CD4-positive, CD25-positive, alpha-beta regulatory T cell (primary cell): ENCODE results near the gene EEA1. TPM values are rescaled to one million over a fixed set of nuclear protein-coding genes. Genes with fewer than 3 reads are reported as not detected.
"Not testable (repeated sequence)": the region's sequence is repeated elsewhere in the genome, so short reads cannot be mapped to it uniquely, and the experiment has no call there.

ENCODE experiments used
- ATAC-seq, 2 donors: fragments of 150-1000 bp; cut with Tn5 transposase; one replicate each; pipeline ENCODE4 v1.10.0; 2021; ENCODE audit warnings: low read depth in 2 of 2, moderate number of reproducible peaks in 2 of 2, moderate library complexity in 1 of 2
- DNase-seq, 3 donors: peaks; one replicate each; pipeline versions ENCODE4 v3.0.0 to v3.0.0-alpha.2; 2012 to 2022; ENCODE audit warnings: mixed read lengths in 1 of 3
- H3K27ac ChIP-seq: one replicate; pipeline ENCODE4 v1.7.0; 2013; ENCODE audit warnings: mild to moderate bottlenecking, low read length; ENCODE audit not compliant: insufficient read depth, poor library complexity, severe bottlenecking
- H3K27me3 ChIP-seq: one replicate; pipeline ENCODE4 v1.7.0; 2013; ENCODE audit warnings: low read length; ENCODE audit not compliant: control insufficient read depth, insufficient read depth
- H3K36me3 ChIP-seq: one replicate; pipeline ENCODE4 v1.7.0; 2013; ENCODE audit warnings: mild to moderate bottlenecking, low read length, moderate library complexity; ENCODE audit not compliant: control insufficient read depth, insufficient read depth
- H3K4me1 ChIP-seq: 2 replicates; pipeline ENCODE4 v1.7.0; 2013; ENCODE audit warnings: mild to moderate bottlenecking, low read length; ENCODE audit not compliant: insufficient read depth, control insufficient read depth, poor library complexity, severe bottlenecking
- H3K4me3 ChIP-seq: one replicate; pipeline ENCODE4 v1.7.0; 2013; ENCODE audit warnings: low read depth, mild to moderate bottlenecking, low read length, moderate library complexity
- H3K9me3 ChIP-seq, 2 experiments: 1 replicate in 1 of 2; 2 replicates in 1 of 2; pipeline ENCODE4 v1.7.0; 2013; ENCODE audit warnings: low read length in 2 of 2, mild to moderate bottlenecking in 1 of 2, moderate library complexity in 1 of 2; ENCODE audit not compliant: control insufficient read depth in 2 of 2
- H3K27ac Mint-ChIP-seq, 3 donors: one replicate each; pipeline ENCODE4 v1.8.0; 2020 to 2022; ENCODE audit warnings: mild to moderate bottlenecking in 3 of 3, mixed read lengths in 3 of 3, moderate library complexity in 2 of 3
- H3K27me3 Mint-ChIP-seq: one replicate; pipeline ENCODE4 v1.8.0; 2022; ENCODE audit warnings: mild to moderate bottlenecking, mixed read lengths
- H3K36me3 Mint-ChIP-seq: one replicate; pipeline ENCODE4 v1.8.0; 2020; ENCODE audit warnings: mixed read lengths
- H3K4me1 Mint-ChIP-seq, 4 donors: one replicate each; pipeline ENCODE4 v1.8.0; 2020 to 2022; ENCODE audit warnings: mixed read lengths in 4 of 4, mild to moderate bottlenecking in 1 of 4
- H3K4me3 Mint-ChIP-seq, 4 donors: one replicate each; pipeline ENCODE4 v1.8.0; 2020 to 2022; ENCODE audit warnings: mild to moderate bottlenecking in 4 of 4, mixed read lengths in 4 of 4, moderate library complexity in 3 of 4
- H3K9me3 Mint-ChIP-seq, 7 donors: one replicate each; pipeline ENCODE4 v1.8.0; 2020 to 2022; ENCODE audit warnings: mixed read lengths in 7 of 7, mild to moderate bottlenecking in 3 of 7, moderate library complexity in 2 of 7
- polyA plus RNA-seq, 4 donors: library from polyadenylated mRNA; unstranded; fragments of 300-500 nt; fragmentation: Illumina TruSeq; gene quantifications; one replicate each; pipeline ENCODE4 v1.2.3, GENCODE V29; 2021
- total RNA-seq: library from RNA; stranded (reverse); gene quantifications from one replicate; pipeline ENCODE4 v1.2.3, GENCODE V29; 2022

EEA1 gene
- total and polyA plus RNA-seq, 5 donors from 2014 or later: 5.8 to 11.8 (median 6.8) TPM

- Mint-ChIP-seq H3K4me1 (no peaks in the 10 kb centered on the region), H3K27me3 (peaks cover 11% of the 10 kb centered on the region), H3K9me3 (peaks cover 0 to 4% (median 0%) of the 10 kb centered on the region in 7 donors), H3K27ac (no peak overlapping the region), H3K36me3 (no peaks in the 10 kb centered on the region), H3K4me3 (no peak overlapping the region)
- Histone ChIP-seq H3K9me3 (no peaks in the 10 kb centered on the region), H3K4me1 (no peaks in the 10 kb centered on the region), H3K4me3 (no peak overlapping the region), H3K27me3 (peaks cover 12% of the 10 kb centered on the region), H3K36me3 (no peaks in the 10 kb centered on the region), H3K27ac (no peak overlapping the region)
- DNase-seq (no peak), ATAC-seq (no peak)
Measured at GRCh38 chr12:92762773-92763172, 166.3 kb downstream of the EEA1 start.

- DNase-seq (no peak), ATAC-seq (no peak)
- Histone ChIP-seq H3K27me3 (peaks cover 12% of the 10 kb centered on the region), H3K36me3 (no peaks in the 10 kb centered on the region), H3K4me1 (no peaks in the 10 kb centered on the region), H3K4me3 (no peak overlapping the region), H3K9me3 (no peaks in the 10 kb centered on the region), H3K27ac (no peak overlapping the region)
- Mint-ChIP-seq H3K36me3 (no peaks in the 10 kb centered on the region), H3K4me3 (no peak overlapping the region), H3K27ac (no peak overlapping the region), H3K27me3 (peaks cover 19% of the 10 kb centered on the region), H3K4me1 (no peaks in the 10 kb centered on the region), H3K9me3 (peaks cover 0 to 4% (median 0%) of the 10 kb centered on the region in 7 donors)
Measured at GRCh38 chr12:92759634-92760268, 169.3 kb downstream of the EEA1 start.

DNA sequence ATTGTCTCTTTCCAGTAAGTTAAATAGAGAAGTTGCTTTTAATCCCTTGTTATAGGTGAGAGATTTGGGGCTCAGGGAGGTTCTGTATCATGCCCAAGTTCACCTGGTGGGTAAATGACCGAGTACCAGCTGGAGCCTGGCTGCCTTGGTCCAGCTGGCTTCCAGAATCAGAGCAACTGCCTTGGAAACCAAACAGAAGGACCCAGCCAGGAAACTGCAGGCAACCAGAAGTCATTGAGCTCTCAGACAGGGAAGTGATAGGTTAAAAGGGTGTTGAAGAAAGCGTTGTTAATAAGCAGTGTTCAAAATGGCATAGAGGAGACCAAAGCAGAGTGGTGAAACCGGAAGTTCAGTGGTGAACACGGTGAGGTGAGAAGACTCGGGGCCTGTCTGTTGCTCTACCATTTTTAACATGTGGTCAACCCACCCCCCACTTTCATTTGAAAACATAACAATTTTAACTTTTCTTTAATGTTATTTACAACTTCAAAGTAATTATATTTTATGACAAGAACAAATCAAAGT lies 171.4 kb downstream of the EEA1 start:
- no peak overlapping the region for H3K27ac ChIP-seq
- no peak for DNase-seq
- no peaks in the 10 kb centered on the region for H3K4me1 ChIP-seq
- Mint-ChIP-seq H3K27me3 (peaks cover 19% of the 10 kb centered on the region), H3K27ac (no peak overlapping the region), H3K4me1 (no peaks in the 10 kb centered on the region), H3K4me3 (no peak overlapping the region), H3K9me3 (peaks cover 0 to 4% (median 0%) of the 10 kb centered on the region in 7 donors), H3K36me3 (no peaks in the 10 kb centered on the region)
- no peaks in the 10 kb centered on the region for H3K36me3 ChIP-seq
- H3K4me3 ChIP-seq: no peak overlapping the region
- ATAC-seq: no peak
- H3K9me3 ChIP-seq: no peaks in the 10 kb centered on the region
- peaks cover 12% of the 10 kb centered on the region for H3K27me3 ChIP-seq

- Mint-ChIP-seq H3K4me3 (no peak overlapping the region), H3K4me1 (no peaks in the 10 kb centered on the region), H3K9me3 (peaks cover 0 to 2% (median 0%) of the 10 kb centered on the region in 7 donors), H3K27ac (no peak overlapping the region), H3K36me3 (no peaks in the 10 kb centered on the region), H3K27me3 (peaks cover 16% of the 10 kb centered on the region)
- Histone ChIP-seq H3K27ac (no peak overlapping the region), H3K36me3 (no peaks in the 10 kb centered on the region), H3K27me3 (peaks cover 8% of the 10 kb centered on the region), H3K4me1 (no peaks in the 10 kb centered on the region), H3K4me3 (no peak overlapping the region), H3K9me3 (no peaks in the 10 kb centered on the region)
- DNase-seq (no peak), ATAC-seq (no peak)
Measured at GRCh38 chr12:92756898-92757596, 172.0 kb downstream of the EEA1 start.

DNA sequence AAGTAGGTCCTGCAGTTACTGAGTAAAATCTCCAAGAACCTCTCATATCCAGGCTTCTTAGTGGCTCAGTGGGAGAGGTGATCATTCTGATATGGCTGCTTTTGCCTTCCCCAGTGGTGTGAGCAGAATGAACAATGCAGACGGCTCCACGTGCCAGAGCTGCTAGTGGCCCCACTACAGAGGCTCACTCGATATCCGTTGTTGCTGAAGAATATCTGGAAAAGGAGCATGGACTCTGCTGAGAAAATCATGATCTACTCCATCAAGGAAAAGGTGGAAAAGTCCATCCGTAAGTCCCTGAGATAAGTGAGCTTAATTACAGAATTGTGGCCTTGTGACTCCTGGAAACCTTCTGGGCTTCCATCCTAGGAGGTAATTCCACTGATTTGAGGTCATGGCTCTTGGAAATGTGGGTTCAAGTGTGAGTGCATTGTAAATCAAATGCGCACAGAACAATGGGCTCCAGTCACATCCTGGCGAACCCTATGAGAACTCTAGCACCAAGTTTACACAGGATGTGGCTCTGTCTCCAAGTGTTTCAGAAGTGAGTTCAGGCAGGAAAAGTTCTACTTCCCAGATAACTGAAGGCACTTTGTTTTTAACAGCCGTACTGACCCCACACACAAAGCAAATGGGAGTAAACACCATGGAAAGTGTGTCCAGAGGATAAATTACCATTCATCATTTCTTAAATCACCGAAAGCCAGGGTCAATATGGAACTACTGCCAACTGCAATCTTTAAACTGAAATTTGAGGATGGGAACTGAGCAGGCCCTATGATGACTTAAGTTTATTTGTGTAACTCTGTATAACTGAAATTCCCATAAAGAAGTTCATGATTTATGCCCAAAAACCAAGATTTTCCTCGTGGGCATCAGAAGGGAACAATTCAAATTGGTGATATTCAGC lies 174.9 kb downstream of the EEA1 start:
- peaks cover 0 to 2% (median 0%) of the 10 kb centered on the region in 7 donors for H3K9me3 Mint-ChIP-seq
- Histone ChIP-seq H3K4me3 (no peak overlapping the region), H3K27ac (no peak overlapping the region), H3K9me3 (no peaks in the 10 kb centered on the region), H3K4me1 (no peaks in the 10 kb centered on the region), H3K36me3 (no peaks in the 10 kb centered on the region), H3K27me3 (peaks cover 6% of the 10 kb centered on the region)
- DNase-seq (no peak), ATAC-seq (no peak)
- H3K4me1 Mint-ChIP-seq: no peaks in the 10 kb centered on the region
- no peak overlapping the region for H3K27ac Mint-ChIP-seq
- no peak overlapping the region for H3K4me3 Mint-ChIP-seq
- no peaks in the 10 kb centered on the region for H3K36me3 Mint-ChIP-seq
- peaks cover 9% of the 10 kb centered on the region for H3K27me3 Mint-ChIP-seq

DNA sequence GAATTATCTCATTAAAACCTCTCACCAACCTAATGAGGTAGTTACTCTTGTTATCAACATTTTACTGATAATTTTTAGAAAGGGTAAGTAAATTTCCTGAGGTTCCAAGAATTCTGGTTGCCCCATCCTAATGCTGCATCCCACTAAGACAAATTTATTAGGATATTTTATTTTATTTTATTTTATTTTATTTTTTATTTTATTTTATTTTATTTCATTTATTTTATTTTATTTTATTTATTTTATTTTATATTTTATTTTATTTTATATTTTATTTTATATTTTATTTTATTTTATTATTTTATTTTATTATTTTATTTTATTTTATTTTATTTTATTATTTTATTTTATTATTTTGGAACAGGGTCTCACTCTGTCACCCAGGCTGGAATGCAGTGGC lies 179.4 kb downstream of the EEA1 start:
- not testable (repeated sequence) for H3K4me1 Mint-ChIP-seq, H3K36me3 ChIP-seq, H3K4me1 ChIP-seq, H3K27ac ChIP-seq, H3K27ac Mint-ChIP-seq, H3K4me3 Mint-ChIP-seq, H3K36me3 Mint-ChIP-seq, DNase-seq, H3K9me3 Mint-ChIP-seq, ATAC-seq, H3K9me3 ChIP-seq, H3K4me3 ChIP-seq, H3K27me3 ChIP-seq
- peaks cover 20% of the 10 kb centered on the region for H3K27me3 Mint-ChIP-seq

DNA sequence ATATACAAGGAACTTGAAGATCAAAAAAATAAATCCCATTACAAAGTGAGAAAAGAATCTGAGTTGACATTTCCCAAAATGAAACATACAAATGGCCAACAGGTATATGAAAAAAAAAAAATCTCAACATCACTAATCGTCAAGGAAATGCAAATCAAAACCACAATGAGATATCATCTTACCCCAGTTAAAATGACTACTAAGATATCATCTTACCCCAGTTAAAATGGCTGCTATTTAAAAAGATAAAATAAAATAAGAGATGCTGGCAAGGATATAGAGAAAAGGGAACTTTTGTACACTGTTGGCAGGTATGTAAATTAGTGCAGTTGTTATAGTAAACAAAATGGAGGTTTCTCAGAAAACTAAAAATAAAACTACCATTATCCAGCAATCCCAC lies 181.9 kb downstream of the EEA1 start:
- Mint-ChIP-seq H3K36me3 (no peaks in the 10 kb centered on the region), H3K27ac (no peak overlapping the region), H3K27me3 (peaks cover 20% of the 10 kb centered on the region), H3K9me3 (peaks cover 0 to 1% (median 0%) of the 10 kb centered on the region in 7 donors), H3K4me3 (no peak overlapping the region), H3K4me1 (peaks cover 0 to 8% (median 2%) of the 10 kb centered on the region in 4 donors)
- no peaks in the 10 kb centered on the region for H3K36me3 ChIP-seq
- no peaks in the 10 kb centered on the region for H3K4me1 ChIP-seq
- DNase-seq: no peak
- H3K27ac ChIP-seq: no peak overlapping the region
- no peaks in the 10 kb centered on the region for H3K9me3 ChIP-seq
- no peak overlapping the region for H3K4me3 ChIP-seq
- no peaks in the 10 kb centered on the region for H3K27me3 ChIP-seq
- ATAC-seq: no peak
